ENCODE results near the gene ATMIN. TPM values are rescaled to one million over a fixed set of nuclear protein-coding genes. Genes with fewer than 3 reads are reported as not detected.

The ATMIN gene
- total and polyA plus RNA-seq, 10 of the 15 experiments (the other 5 are each of a cell fraction or from before 2014, with no cell fraction given): 5.2 to 28.9 (median 18.3) TPM

DNA sequence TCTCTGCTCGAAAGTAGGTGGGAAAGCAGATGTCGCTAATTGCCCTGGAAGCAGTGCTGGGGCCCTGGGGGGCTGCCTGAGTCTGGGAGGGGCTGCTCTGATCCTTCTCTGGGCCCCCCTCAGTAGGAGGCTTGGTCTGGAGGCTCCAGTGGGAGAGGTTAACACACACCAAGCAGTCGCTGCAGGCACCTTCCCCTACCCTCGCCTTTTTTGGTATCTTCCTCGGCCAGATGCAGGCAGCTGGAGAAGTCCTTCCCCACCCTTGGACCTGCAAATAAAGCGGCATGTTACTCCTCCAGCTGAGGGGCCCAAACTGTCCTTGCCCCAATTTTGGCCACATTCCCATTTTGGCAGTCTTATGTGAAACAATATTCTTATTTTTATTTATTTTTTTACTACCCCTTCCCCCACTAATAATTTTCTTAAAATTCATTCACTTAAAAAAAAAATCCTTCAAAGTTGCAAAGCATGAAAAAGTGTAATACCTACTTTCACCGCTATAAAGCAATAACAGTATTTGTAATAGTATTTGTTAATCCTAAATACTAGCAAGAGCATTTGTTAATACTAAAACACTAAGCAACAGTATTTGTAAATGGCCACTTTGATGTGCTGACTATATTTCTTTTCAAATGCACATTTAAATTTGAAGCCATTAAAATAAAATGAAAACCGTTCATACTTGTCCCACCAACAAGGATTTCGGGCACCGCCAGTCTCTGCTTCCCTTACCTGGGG lies 26.4 kb downstream of the ATMIN start:
- Histone ChIP-seq H3K27ac (ENCODE audit: control insufficient read depth, insufficient read depth) (no peak overlapping the region), H3K4me3 (no peak overlapping the region), H3K4me2 (ENCODE audit: control insufficient read depth, insufficient read depth) (no peak overlapping the region), H4K20me1 (ENCODE audit: control insufficient read depth, insufficient read depth) (no peaks in the 10 kb centered on the region), H3K9ac (ENCODE audit: control insufficient read depth, insufficient read depth, low read length) (no peak overlapping the region), H3K9me3 (replicated peaks; ENCODE audit: control insufficient read depth, insufficient read depth, low read length) (no peaks in the 10 kb centered on the region), H2AFZ (ENCODE audit: control insufficient read depth, low read depth, low read length) (no peak overlapping the region), H3K36me3 (ENCODE audit: control insufficient read depth in 2 of 2, insufficient read depth in 2 of 2, low read length in 1 of 2) (no peaks in the 10 kb centered on the region), H3K79me2 (ENCODE audit: control insufficient read depth, insufficient read depth, low read length) (no peaks in the 10 kb centered on the region), H3K27me3 (replicated peaks in 1 of 2; ENCODE audit: control insufficient read depth in 2 of 2, insufficient read depth in 2 of 2, low read length in 1 of 2) (no peaks in the 10 kb centered on the region), H3K4me1 (ENCODE audit: control insufficient read depth, insufficient read depth, low read length) (no peaks in the 10 kb centered on the region)
- FAIRE-seq (no peak), DNase-seq (ENCODE audit: low read depth, low spot score) (no peak), ATAC-seq (no peak)
- intact Hi-C loops (cut with micrococcal nuclease; ENCODE audit: unreplicated experiment) (no loop called here), in situ Hi-C loops (cut with MboI) (no loop called here)
- no TSS peak for BruUV-seq (replicated peaks)
- ChIA-PET RAD21 (ENCODE audit: unreplicated experiment) (no interaction called here), SMC1A (ENCODE audit: uncharacterized antibody, unreplicated experiment) (no interaction called here), POLR2A (no interaction called here), CTCF (no interaction called here)
- 72% methylated on average over 10 of the region's 10 CpGs for WGBS (ENCODE audit: insufficient coverage, insufficient replicate concordance, low lambda C conversion rate, missing lambda C conversion rate)
- no peak for TF ChIP-seq SPI1 (IDR thresholded peaks at IDR 0.05; ENCODE audit: borderline replicate concordance, insufficient read depth, low read depth, low read length)
- TF ChIP-seq BMI1 (IDR thresholded peaks at IDR 0.05; ENCODE audit: borderline replicate concordance): no peak
- TF ChIP-seq, protein P1, sequence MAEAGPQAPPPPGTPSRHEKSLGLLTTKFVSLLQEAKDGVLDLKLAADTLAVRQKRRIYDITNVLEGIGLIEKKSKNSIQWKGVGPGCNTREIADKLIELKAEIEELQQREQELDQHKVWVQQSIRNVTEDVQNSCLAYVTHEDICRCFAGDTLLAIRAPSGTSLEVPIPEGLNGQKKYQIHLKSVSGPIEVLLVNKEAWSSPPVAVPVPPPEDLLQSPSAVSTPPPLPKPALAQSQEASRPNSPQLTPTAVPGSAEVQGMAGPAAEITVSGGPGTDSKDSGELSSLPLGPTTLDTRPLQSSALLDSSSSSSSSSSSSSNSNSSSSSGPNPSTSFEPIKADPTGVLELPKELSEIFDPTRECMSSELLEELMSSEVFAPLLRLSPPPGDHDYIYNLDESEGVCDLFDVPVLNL (IDR thresholded peaks at IDR 0.05; ENCODE audit: low read depth, low read length): no peak
- TF ChIP-seq ZNF24 (IDR thresholded peaks at IDR 0.05): no peak
- no peak for TF ChIP-seq ZZZ3 (IDR thresholded peaks at IDR 0.05; ENCODE audit: control insufficient read depth, insufficient read length, low read depth)
- TF ChIP-seq, protein P2, sequence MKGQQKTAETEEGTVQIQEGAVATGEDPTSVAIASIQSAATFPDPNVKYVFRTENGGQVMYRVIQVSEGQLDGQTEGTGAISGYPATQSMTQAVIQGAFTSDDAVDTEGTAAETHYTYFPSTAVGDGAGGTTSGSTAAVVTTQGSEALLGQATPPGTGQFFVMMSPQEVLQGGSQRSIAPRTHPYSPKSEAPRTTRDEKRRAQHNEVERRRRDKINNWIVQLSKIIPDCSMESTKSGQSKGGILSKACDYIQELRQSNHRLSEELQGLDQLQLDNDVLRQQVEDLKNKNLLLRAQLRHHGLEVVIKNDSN (IDR thresholded peaks at IDR 0.05; ENCODE audit: borderline replicate concordance, extremely low read length, insufficient read depth, low read depth, low read length): no peak
- TF ChIP-seq, protein P3, sequence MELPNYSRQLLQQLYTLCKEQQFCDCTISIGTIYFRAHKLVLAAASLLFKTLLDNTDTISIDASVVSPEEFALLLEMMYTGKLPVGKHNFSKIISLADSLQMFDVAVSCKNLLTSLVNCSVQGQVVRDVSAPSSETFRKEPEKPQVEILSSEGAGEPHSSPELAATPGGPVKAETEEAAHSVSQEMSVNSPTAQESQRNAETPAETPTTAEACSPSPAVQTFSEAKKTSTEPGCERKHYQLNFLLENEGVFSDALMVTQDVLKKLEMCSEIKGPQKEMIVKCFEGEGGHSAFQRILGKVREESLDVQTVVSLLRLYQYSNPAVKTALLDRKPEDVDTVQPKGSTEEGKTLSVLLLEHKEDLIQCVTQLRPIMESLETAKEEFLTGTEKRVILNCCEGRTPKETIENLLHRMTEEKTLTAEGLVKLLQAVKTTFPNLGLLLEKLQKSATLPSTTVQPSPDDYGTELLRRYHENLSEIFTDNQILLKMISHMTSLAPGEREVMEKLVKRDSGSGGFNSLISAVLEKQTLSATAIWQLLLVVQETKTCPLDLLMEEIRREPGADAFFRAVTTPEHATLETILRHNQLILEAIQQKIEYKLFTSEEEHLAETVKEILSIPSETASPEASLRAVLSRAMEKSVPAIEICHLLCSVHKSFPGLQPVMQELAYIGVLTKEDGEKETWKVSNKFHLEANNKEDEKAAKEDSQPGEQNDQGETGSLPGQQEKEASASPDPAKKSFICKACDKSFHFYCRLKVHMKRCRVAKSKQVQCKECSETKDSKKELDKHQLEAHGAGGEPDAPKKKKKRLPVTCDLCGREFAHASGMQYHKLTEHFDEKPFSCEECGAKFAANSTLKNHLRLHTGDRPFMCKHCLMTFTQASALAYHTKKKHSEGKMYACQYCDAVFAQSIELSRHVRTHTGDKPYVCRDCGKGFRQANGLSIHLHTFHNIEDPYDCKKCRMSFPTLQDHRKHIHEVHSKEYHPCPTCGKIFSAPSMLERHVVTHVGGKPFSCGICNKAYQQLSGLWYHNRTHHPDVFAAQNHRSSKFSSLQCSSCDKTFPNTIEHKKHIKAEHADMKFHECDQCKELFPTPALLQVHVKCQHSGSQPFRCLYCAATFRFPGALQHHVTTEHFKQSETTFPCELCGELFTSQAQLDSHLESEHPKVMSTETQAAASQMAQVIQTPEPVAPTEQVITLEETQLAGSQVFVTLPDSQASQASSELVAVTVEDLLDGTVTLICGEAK (IDR thresholded peaks at IDR 0.05; ENCODE audit: borderline replicate concordance): no peak
- TF ChIP-seq NR2C2 (IDR thresholded peaks at IDR 0.05; ENCODE audit: borderline replicate concordance, control insufficient read depth, insufficient read length, low read depth): no peak
- TF ChIP-seq, protein P4, sequence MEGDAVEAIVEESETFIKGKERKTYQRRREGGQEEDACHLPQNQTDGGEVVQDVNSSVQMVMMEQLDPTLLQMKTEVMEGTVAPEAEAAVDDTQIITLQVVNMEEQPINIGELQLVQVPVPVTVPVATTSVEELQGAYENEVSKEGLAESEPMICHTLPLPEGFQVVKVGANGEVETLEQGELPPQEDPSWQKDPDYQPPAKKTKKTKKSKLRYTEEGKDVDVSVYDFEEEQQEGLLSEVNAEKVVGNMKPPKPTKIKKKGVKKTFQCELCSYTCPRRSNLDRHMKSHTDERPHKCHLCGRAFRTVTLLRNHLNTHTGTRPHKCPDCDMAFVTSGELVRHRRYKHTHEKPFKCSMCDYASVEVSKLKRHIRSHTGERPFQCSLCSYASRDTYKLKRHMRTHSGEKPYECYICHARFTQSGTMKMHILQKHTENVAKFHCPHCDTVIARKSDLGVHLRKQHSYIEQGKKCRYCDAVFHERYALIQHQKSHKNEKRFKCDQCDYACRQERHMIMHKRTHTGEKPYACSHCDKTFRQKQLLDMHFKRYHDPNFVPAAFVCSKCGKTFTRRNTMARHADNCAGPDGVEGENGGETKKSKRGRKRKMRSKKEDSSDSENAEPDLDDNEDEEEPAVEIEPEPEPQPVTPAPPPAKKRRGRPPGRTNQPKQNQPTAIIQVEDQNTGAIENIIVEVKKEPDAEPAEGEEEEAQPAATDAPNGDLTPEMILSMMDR (IDR thresholded peaks at IDR 0.05 in 2 of 3, conservative IDR thresholded peaks at IDR 0.05 in 1 of 3; ENCODE audit: control insufficient read depth in 2 of 3, extremely low read depth in 1 of 3, insufficient read depth in 1 of 3, low read depth in 3 of 3, low read length in 3 of 3): no peak
- no peak for TF ChIP-seq SIX5 (IDR thresholded peaks at IDR 0.05; ENCODE audit: low read depth, low read length, severe bottlenecking)
- no peak for TF ChIP-seq BACH1 (IDR thresholded peaks at IDR 0.05; ENCODE audit: borderline replicate concordance)
- TF ChIP-seq YBX1 (IDR thresholded peaks at IDR 0.05): no peak
